DND-41 (cell line): ENCODE data around the gene SYNDIG1.

Source experiments
- ATAC-seq: fragments of 200-7000 bp; cut with Tn5 transposase; 3 replicates; pipeline ENCODE4 v1.9.1; 2021; ENCODE audit warnings: low read depth; ENCODE audit not compliant: insufficient read depth
- DNase-seq: peaks from one replicate; pipeline ENCODE4 v3.0.0-alpha.2; 2020
- H2AFZ ChIP-seq: 2 replicates; pipeline ENCODE4 v1.6.0; 2012; ENCODE audit warnings: low read depth, low read length
- H3K27ac ChIP-seq: 2 replicates; pipeline ENCODE4 v1.5.1; 2012; ENCODE audit warnings: low read length, inconsistent platforms
- H3K27me3 ChIP-seq: fragments of 200-600 bp; sonication (generic); 2 replicates; pipeline ENCODE4 v1.6.0; 2012; ENCODE audit warnings: low read length, mild to moderate bottlenecking, inconsistent platforms; ENCODE audit not compliant: insufficient read depth, poor library complexity
- H3K36me3 ChIP-seq: 2 replicates; pipeline ENCODE4 v1.5.1; 2012; ENCODE audit warnings: low read length, inconsistent platforms; ENCODE audit not compliant: insufficient read depth
- H3K4me1 ChIP-seq: 2 replicates; pipeline ENCODE4 v1.5.1; 2012; ENCODE audit warnings: mild to moderate bottlenecking, low read length; ENCODE audit not compliant: insufficient read depth
- H3K4me2 ChIP-seq: 2 replicates; pipeline ENCODE4 v1.6.0; 2012; ENCODE audit warnings: mild to moderate bottlenecking, moderate library complexity, low read length, inconsistent platforms; ENCODE audit not compliant: insufficient read depth
- H3K4me3 ChIP-seq, 2 experiments: fragments of 200-600 bp in 1 of 2; shearing (Covaris generic) in 1 of 2; 2 replicates each; pipeline ENCODE4 v1.5.1; 2012 to 2016; ENCODE audit warnings: inconsistent platforms in 2 of 2, low read length in 2 of 2, mild to moderate bottlenecking in 2 of 2, low read depth in 1 of 2, moderate library complexity in 1 of 2
- H3K79me2 ChIP-seq: 2 replicates; pipeline ENCODE4 v1.6.0; 2012; ENCODE audit warnings: low read length, inconsistent platforms; ENCODE audit not compliant: insufficient read depth
- H3K9ac ChIP-seq: 2 replicates; pipeline ENCODE4 v1.6.0; 2012; ENCODE audit warnings: low read depth, mild to moderate bottlenecking, inconsistent platforms, low read length, moderate library complexity
- H3K9me3 ChIP-seq: 2 replicates; pipeline ENCODE4 v1.5.1; 2012; ENCODE audit warnings: low read length, moderate library complexity, mild to moderate bottlenecking, inconsistent platforms; ENCODE audit not compliant: insufficient read depth, severe bottlenecking
- H4K20me1 ChIP-seq: 2 replicates; pipeline ENCODE4 v1.6.0; 2012; ENCODE audit warnings: low read length; ENCODE audit not compliant: insufficient read depth
- EZH2 ChIP-seq: IDR thresholded peaks from 3 replicates; pipeline ENCODE4 v1.6.1; 2012; ENCODE audit warnings: borderline replicate concordance, low read depth, mild to moderate bottlenecking, moderate library complexity, low read length, inconsistent platforms; ENCODE audit not compliant: severe bottlenecking
- TF ChIP-seq, protein P1 (sequence below): IDR thresholded peaks from 2 replicates; pipeline ENCODE4 v1.5.1; 2012; ENCODE audit warnings: borderline replicate concordance, low read length, moderate library complexity, mild to moderate bottlenecking; ENCODE audit not compliant: poor library complexity, severe bottlenecking; ENCODE audit errors: extremely low read depth

Gene SYNDIG1

GRCh38 chr20:24495266-24495665 is 25.8 kb downstream of the SYNDIG1 start:
- Histone ChIP-seq H3K27ac (no peak overlapping the region), H3K4me3 (no peak overlapping the region), H3K9ac (no peak overlapping the region), H3K4me2 (no peak overlapping the region), H4K20me1 (no peaks in the 10 kb centered on the region), H2AFZ (no peak overlapping the region), H3K9me3 (no peaks in the 10 kb centered on the region), H3K79me2 (no peaks in the 10 kb centered on the region), H3K36me3 (no peaks in the 10 kb centered on the region), H3K4me1 (no peaks in the 10 kb centered on the region), H3K27me3 (no peaks in the 10 kb centered on the region)
- ATAC-seq = no peak
- no peak for DNase-seq
- TF ChIP-seq, protein P1, sequence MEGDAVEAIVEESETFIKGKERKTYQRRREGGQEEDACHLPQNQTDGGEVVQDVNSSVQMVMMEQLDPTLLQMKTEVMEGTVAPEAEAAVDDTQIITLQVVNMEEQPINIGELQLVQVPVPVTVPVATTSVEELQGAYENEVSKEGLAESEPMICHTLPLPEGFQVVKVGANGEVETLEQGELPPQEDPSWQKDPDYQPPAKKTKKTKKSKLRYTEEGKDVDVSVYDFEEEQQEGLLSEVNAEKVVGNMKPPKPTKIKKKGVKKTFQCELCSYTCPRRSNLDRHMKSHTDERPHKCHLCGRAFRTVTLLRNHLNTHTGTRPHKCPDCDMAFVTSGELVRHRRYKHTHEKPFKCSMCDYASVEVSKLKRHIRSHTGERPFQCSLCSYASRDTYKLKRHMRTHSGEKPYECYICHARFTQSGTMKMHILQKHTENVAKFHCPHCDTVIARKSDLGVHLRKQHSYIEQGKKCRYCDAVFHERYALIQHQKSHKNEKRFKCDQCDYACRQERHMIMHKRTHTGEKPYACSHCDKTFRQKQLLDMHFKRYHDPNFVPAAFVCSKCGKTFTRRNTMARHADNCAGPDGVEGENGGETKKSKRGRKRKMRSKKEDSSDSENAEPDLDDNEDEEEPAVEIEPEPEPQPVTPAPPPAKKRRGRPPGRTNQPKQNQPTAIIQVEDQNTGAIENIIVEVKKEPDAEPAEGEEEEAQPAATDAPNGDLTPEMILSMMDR = no peak
- no peak for TF ChIP-seq EZH2

DNA sequence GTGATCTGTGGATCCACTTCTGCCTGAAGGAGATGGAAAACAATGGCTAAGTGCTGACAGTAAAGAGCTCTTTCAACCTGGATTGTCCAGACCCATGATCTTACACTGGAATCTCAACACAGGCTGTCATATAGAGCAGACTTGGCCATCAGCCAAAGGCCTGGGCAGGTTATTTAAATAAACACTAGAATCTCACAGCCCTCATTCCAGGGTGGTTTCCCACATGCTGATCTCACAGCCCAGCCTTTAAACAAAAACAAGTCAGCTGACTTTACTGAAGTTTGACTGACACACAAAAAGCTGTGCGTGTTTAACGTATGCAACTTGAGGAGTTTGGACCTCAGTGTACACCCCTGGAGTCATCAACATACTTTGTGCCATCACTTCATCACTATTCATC is 28.4 kb downstream of the SYNDIG1 start:
- H3K9me3 ChIP-seq = no peaks in the 10 kb centered on the region
- H3K4me3 ChIP-seq = no peak overlapping the region
- no peaks in the 10 kb centered on the region for H4K20me1 ChIP-seq
- no peak overlapping the region for H2AFZ ChIP-seq
- H3K4me1 ChIP-seq = no peaks in the 10 kb centered on the region
- no peak for ATAC-seq
- H3K36me3 ChIP-seq = no peaks in the 10 kb centered on the region
- H3K9ac ChIP-seq = no peak overlapping the region
- DNase-seq = no peak
- TF ChIP-seq, protein P1 = no peak
- TF ChIP-seq EZH2 = no peak
- no peaks in the 10 kb centered on the region for H3K27me3 ChIP-seq
- no peaks in the 10 kb centered on the region for H3K79me2 ChIP-seq
- H3K27ac ChIP-seq = no peak overlapping the region
- no peak overlapping the region for H3K4me2 ChIP-seq

- Histone ChIP-seq H3K79me2 (no peaks in the 10 kb centered on the region), H3K27me3 (no peaks in the 10 kb centered on the region), H3K4me1 (no peaks in the 10 kb centered on the region), H3K27ac (no peak overlapping the region), H3K9me3 (no peaks in the 10 kb centered on the region), H3K36me3 (no peaks in the 10 kb centered on the region), H3K9ac (no peak overlapping the region), H2AFZ (no peak overlapping the region), H3K4me2 (no peak overlapping the region), H4K20me1 (no peaks in the 10 kb centered on the region), H3K4me3 (no peak overlapping the region)
- ATAC-seq (no peak), DNase-seq (no peak)
- no peak for TF ChIP-seq EZH2
- TF ChIP-seq, protein P1 = no peak
Observed at GRCh38 chr20:24498641-24499040, 29.2 kb downstream of the SYNDIG1 start.

DNA sequence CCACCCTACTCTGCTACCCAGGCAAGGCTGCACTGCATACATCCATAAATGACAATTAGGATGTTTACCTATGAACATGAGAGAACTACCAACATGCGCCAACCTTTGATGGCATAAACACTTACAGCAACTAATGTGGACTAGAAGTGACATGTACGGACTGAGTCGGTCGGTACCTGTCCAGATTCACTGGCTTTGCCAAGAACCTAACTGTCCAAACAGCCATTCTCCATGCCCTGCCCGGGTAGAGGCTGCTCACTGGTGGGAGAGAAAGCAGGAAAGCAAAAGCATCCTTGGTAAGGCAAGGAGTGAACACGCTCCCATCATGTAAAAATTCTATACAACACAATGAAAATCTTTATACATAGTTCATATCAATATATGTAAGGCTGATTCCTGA is 30.0 kb downstream of the SYNDIG1 start:
- Histone ChIP-seq H2AFZ (no peak overlapping the region), H3K4me2 (no peak overlapping the region), H3K27me3 (no peaks in the 10 kb centered on the region), H3K4me1 (no peaks in the 10 kb centered on the region), H3K4me3 (no peak overlapping the region), H3K9ac (no peak overlapping the region), H3K36me3 (no peaks in the 10 kb centered on the region), H3K79me2 (no peaks in the 10 kb centered on the region), H4K20me1 (no peaks in the 10 kb centered on the region), H3K9me3 (no peaks in the 10 kb centered on the region), H3K27ac (no peak overlapping the region)
- TF ChIP-seq, protein P1 = no peak
- TF ChIP-seq EZH2 = no peak
- DNase-seq (no peak), ATAC-seq (no peak)
